HCT116 (cell line): ENCODE data around the gene TRIOBP. TPM values are rescaled to one million over a fixed set of nuclear protein-coding genes. Genes with fewer than 3 reads are reported as not detected.
"Not testable (repeated sequence)": the region's sequence is repeated elsewhere in the genome, so short reads cannot be mapped to it uniquely, and the experiment has no call there.

Experiments
- ATAC-seq: fragments of 200-7000 bp; cut with Tn5 transposase; 2 replicates; pipeline ENCODE4 v1.9.1; 2020; ENCODE audit warnings: mild to moderate bottlenecking, moderate library complexity
- BruUV-seq: library from RNA; stranded (reverse); fragments of 400-500 nt; replicated peaks from 2 replicates; lab custom pipeline; 2021; lab: Mats Ljungman, UMichigan
- CTCF ChIA-PET: fragments of 300-600 bp; sonication (Branson Sonifier 250); formaldehyde crosslinking; loops from one replicate; lab custom pipeline; 2021; ENCODE audit warnings: antibody characterized with exemption; lab: Charles Lee
- POLR2A ChIA-PET: fragments of 300-600, 350-600 bp; sonication (Branson Sonifier 250); formaldehyde crosslinking; loops from one replicate; lab custom pipeline; 2021; ENCODE audit warnings: antibody characterized with exemption; lab: Charles Lee
- RAD21 ChIA-PET, 2 experiments: fragments of 300-600 bp; sonication (Branson Sonifier 250); formaldehyde crosslinking; loops; one replicate each; lab custom pipeline; 2023; ENCODE audit warnings: low total read pairs in 2 of 2; ENCODE audit not compliant: uncharacterized antibody in 2 of 2, unreplicated experiment in 2 of 2, low non-redundant PET in 1 of 2; lab: Charles Lee
- DNase-seq: peaks from one replicate; pipeline ENCODE4 v3.0.0-alpha.2; 2010; ENCODE audit warnings: low read depth, low spot score
- H2AFZ ChIP-seq: fragments of 200-600 bp; shearing (Covaris generic), sonication (generic); 2 replicates; pipeline ENCODE4 v1.6.1; 2017; ENCODE audit warnings: low read depth, mixed run types, mixed read lengths, antibody characterized with exemption, low read length; ENCODE audit not compliant: poor library complexity, severe bottlenecking
- H3K27ac ChIP-seq: 2 replicates; pipeline ENCODE4 v1.5.1; 2012; ENCODE audit warnings: low read depth, low read length
- H3K27me3 ChIP-seq: fragments of 200-600 bp; sonication (generic); 2 replicates; pipeline ENCODE4 v1.6.1; 2016; ENCODE audit warnings: mixed run types, low read length, mixed read lengths; ENCODE audit not compliant: insufficient read depth
- H3K36me3 ChIP-seq, 2 experiments: fragments of 200-500 bp in 1 of 2; fragments of 200-600 bp in 1 of 2; sonication (Bioruptor generic) in 1 of 2; sonication (generic) in 1 of 2; 2 replicates each; pipeline versions ENCODE4 v1.5.1 to v1.6.1; 2014 to 2016; ENCODE audit warnings: low read length in 2 of 2, inconsistent platforms in 1 of 2, mixed read lengths in 1 of 2, mixed run types in 1 of 2; ENCODE audit not compliant: insufficient read depth in 2 of 2, control insufficient read depth in 1 of 2
- H3K4me1 ChIP-seq, 2 experiments: fragments of 200-600 bp in 1 of 2; sonication (generic) in 1 of 2; 2 replicates each; pipeline versions ENCODE4 v1.5.1 to v1.6.1; 2012 to 2017; ENCODE audit warnings: low read length in 2 of 2, inconsistent platforms in 1 of 2, mild to moderate bottlenecking in 1 of 2, mixed read lengths in 1 of 2, mixed run types in 1 of 2, moderate library complexity in 1 of 2; ENCODE audit not compliant: insufficient read depth in 2 of 2, control insufficient read depth in 1 of 2
- H3K4me2 ChIP-seq: fragments of 200-600 bp; sonication (generic); 2 replicates; pipeline ENCODE4 v1.6.1; 2017; ENCODE audit warnings: mixed run types, low read length, mixed read lengths
- H3K4me3 ChIP-seq, 2 experiments: fragments of 200-600 bp in 1 of 2; sonication (generic) in 1 of 2; replicated peaks in 1 of 2; 2 replicates each; pipeline ENCODE4 v1.5.1; 2011 to 2016; ENCODE audit warnings: low read length in 2 of 2, control low read depth in 1 of 2, low read depth in 1 of 2, mild to moderate bottlenecking in 1 of 2, mixed read lengths in 1 of 2, mixed run types in 1 of 2
- H3K79me2 ChIP-seq: fragments of 200-600 bp; sonication (generic); 2 replicates; pipeline ENCODE4 v1.6.1; 2017; ENCODE audit warnings: mild to moderate bottlenecking, mixed run types, low read length, moderate library complexity, mixed read lengths; ENCODE audit not compliant: insufficient read depth
- H3K9ac ChIP-seq: fragments of 200-600 bp; sonication (generic); 2 replicates; pipeline ENCODE4 v1.6.1; 2016; ENCODE audit warnings: low read length, mixed read lengths
- H3K9me2 ChIP-seq: fragments of 200-600 bp; sonication (generic), shearing (Covaris generic); 2 replicates; pipeline ENCODE4 v1.6.1; 2017; ENCODE audit warnings: mixed run types, mild to moderate bottlenecking, moderate library complexity; ENCODE audit not compliant: insufficient read depth
- H3K9me3 ChIP-seq, 2 experiments: fragments of 200-500 bp in 1 of 2; fragments of 200-600 bp in 1 of 2; sonication (Bioruptor generic) in 1 of 2; sonication (generic) in 1 of 2; 2 replicates each; pipeline ENCODE4 v1.6.1; 2014 to 2017; ENCODE audit warnings: low read length in 2 of 2, mixed read lengths in 2 of 2, inconsistent platforms in 1 of 2, low read depth in 1 of 2, mild to moderate bottlenecking in 1 of 2, mixed run types in 1 of 2, moderate library complexity in 1 of 2; ENCODE audit not compliant: control insufficient read depth in 1 of 2, insufficient read depth in 1 of 2
- H4K20me1 ChIP-seq: fragments of 200-600 bp; sonication (generic), shearing (Covaris generic); 2 replicates; pipeline ENCODE4 v1.6.1; 2017; ENCODE audit warnings: mixed run types, mild to moderate bottlenecking, moderate library complexity; ENCODE audit not compliant: insufficient read depth
- CBX3 ChIP-seq: IDR thresholded peaks from 2 replicates; pipeline ENCODE4 v1.6.1; 2012; ENCODE audit warnings: low read depth
- EGR1 ChIP-seq: IDR thresholded peaks from 2 replicates; pipeline ENCODE4 v1.6.1; 2012; ENCODE audit warnings: low read depth
- EZH2phosphoT487 ChIP-seq: fragments of 200-600 bp; IDR thresholded peaks from 2 replicates; pipeline ENCODE4 v1.6.1; 2018; ENCODE audit warnings: antibody characterized with exemption, borderline replicate concordance
- FOSL1 ChIP-seq: IDR thresholded peaks from 2 replicates; pipeline ENCODE4 v1.6.1; 2012; ENCODE audit warnings: low read depth
- SRF ChIP-seq: IDR thresholded peaks from 2 replicates; pipeline ENCODE4 v1.6.1; 2012; ENCODE audit warnings: low read depth
- ZFX ChIP-seq: fragments of 450-650 bp; IDR thresholded peaks from 2 replicates; pipeline ENCODE4 v1.6.1; 2017
- intact Hi-C: fragments of 100-400 bp; cut with micrococcal nuclease; formaldehyde crosslinking; loops from 2 replicates; pipeline ENCODE4 v1.10.0; 2022
- total RNA-seq: library from RNA; stranded (reverse); gene quantifications from one replicate; pipeline ENCODE4 v1.2.1, GENCODE V29; 2021; ENCODE audit not compliant: unreplicated experiment

Gene TRIOBP
- total RNA-seq, 1 experiment from 2014 or later, result 244 TPM

- CTCF ChIA-PET, result no interaction called here
- BruUV-seq, result no TSS peak
- RAD21 ChIA-PET, result no interaction called here
Measured at GRCh38 chr22:37690901-37691504, 5.8 kb upstream of the TRIOBP start.

GRCh38 chr22:37692627-37693285, 4.1 kb upstream of the TRIOBP start:
- TF ChIP-seq EGR1, result no peak
- TF ChIP-seq EZH2phosphoT487, result no peak
- no peak for TF ChIP-seq ZFX
- no peak for TF ChIP-seq FOSL1
- TF ChIP-seq, all 23 proteins: peak for 0
- H3K9me2 ChIP-seq, result no peaks in the 10 kb centered on the region
- no peak overlapping the region for H3K4me2 ChIP-seq
- H3K36me3 ChIP-seq, result peaks cover 10 to 40% of the 10 kb centered on the region in 2 experiments; a peak in 3 of 4 replicates
- H3K79me2 ChIP-seq, result peaks cover 15% of the 10 kb centered on the region; the same call in 1 of the 2 replicates
- no peaks in the 10 kb centered on the region for H3K27me3 ChIP-seq
- no peak overlapping the region for H2AFZ ChIP-seq
- H3K27ac ChIP-seq, result no peak overlapping the region
- intact Hi-C loops, result no loop called here
- CTCF ChIA-PET, result interaction anchor here (1.1 kb wide), 1 partner anchor 49 kb away, joined by 3 read pairs; no protein-coding TSS in a partner anchor
- no peak for DNase-seq
- POLR2A ChIA-PET, result no interaction called here
- BruUV-seq, result no TSS peak
- ATAC-seq, result no peak
- peaks cover 24 to 43% of the 10 kb centered on the region in 2 experiments for H3K4me1 ChIP-seq
- no peak overlapping the region for H3K4me3 ChIP-seq
- peaks cover 4% of the 10 kb centered on the region; the same call in 1 of the 2 replicates for H4K20me1 ChIP-seq
- no peaks in the 10 kb centered on the region for H3K9me3 ChIP-seq
- RAD21 ChIA-PET, result no interaction called here
- no peak overlapping the region for H3K9ac ChIP-seq

More at GRCh38 chr22:37690901-37691504, 5.8 kb upstream of the TRIOBP start:
- DNase-seq, result no peak
- Histone ChIP-seq H3K9ac (no peak overlapping the region), H3K27ac (no peak overlapping the region), H3K4me3 (no peak overlapping the region), H3K4me1 (peaks cover 23 to 34% of the 10 kb centered on the region in 2 experiments), H3K27me3 (no peaks in the 10 kb centered on the region), H2AFZ (no peak overlapping the region), H4K20me1 (peaks cover 4% of the 10 kb centered on the region; the same call in 1 of the 2 replicates), H3K9me3 (no peaks in the 10 kb centered on the region), H3K36me3 (peaks cover 10 to 40% of the 10 kb centered on the region in 2 experiments; a peak in 3 of 4 replicates), H3K4me2 (no peak overlapping the region), H3K9me2 (no peaks in the 10 kb centered on the region), H3K79me2 (peaks cover 28% of the 10 kb centered on the region)
- TF ChIP-seq SRF (no peak), CBX3 (no peak)
- intact Hi-C loops, result no loop called here
- POLR2A ChIA-PET, result no interaction called here
- no peak for ATAC-seq

GRCh38 chr22:37694131-37694530, 2.7 kb upstream of the TRIOBP start:
- H3K9ac ChIP-seq, POLR2A ChIA-PET, ATAC-seq, H3K9me3 ChIP-seq, H3K79me2 ChIP-seq, H3K4me3 ChIP-seq, DNase-seq, RAD21 ChIA-PET, BruUV-seq, H3K27ac ChIP-seq, H4K20me1 ChIP-seq, H3K4me2 ChIP-seq, H3K9me2 ChIP-seq, intact Hi-C loops, CTCF ChIA-PET, H2AFZ ChIP-seq, H3K27me3 ChIP-seq: not testable (repeated sequence)
- Histone ChIP-seq H3K36me3 (peaks cover 10 to 28% of the 10 kb centered on the region in 2 experiments; a peak in 3 of 4 replicates), H3K4me1 (peaks cover 15 to 30% of the 10 kb centered on the region in 2 experiments)
